GM23248 (cell line): ENCODE results near the gene ARSJ.

Source experiments
- EZH2 ChIP-seq: fragments of 200-600 bp; sonication (generic); IDR thresholded peaks from 2 replicates; pipeline ENCODE4 v1.6.1; 2018; ENCODE audit warnings: antibody characterized with exemption, mild to moderate bottlenecking; ENCODE audit not compliant: insufficient read depth, poor library complexity, severe bottlenecking
- EZH2phosphoT487 ChIP-seq: fragments of 200-600 bp; sonication (generic); IDR thresholded peaks from 2 replicates; pipeline ENCODE4 v1.6.1; 2018; ENCODE audit warnings: antibody characterized with exemption, moderate library complexity, mild to moderate bottlenecking, low read depth; ENCODE audit not compliant: insufficient read depth

GRCh38 chr4:113972781-113973180, 6.7 kb downstream of the ARSJ start:
- TF ChIP-seq EZH2 = no peak
- no peak for TF ChIP-seq EZH2phosphoT487
